ENCODE measurements around the gene CLNS1A. TPM values are rescaled to one million over a fixed set of nuclear protein-coding genes. Genes with fewer than 3 reads are reported as not detected.
"Not testable (repeated sequence)": the region's sequence is repeated elsewhere in the genome, so short reads cannot be mapped to it uniquely, and the experiment has no call there.

CLNS1A gene
- total RNA-seq, 1 donor from 2014 or later = 149 TPM

- Mint-ChIP-seq H3K4me3 (peak overlapping the region; percentile 5), H3K4me1 (ENCODE audit: unreplicated experiment) (peaks cover 7% of the 10 kb centered on the region), H3K27ac (peak overlapping the region; percentile 21), H3K36me3 (no peaks in the 10 kb centered on the region), H3K27me3 (peaks cover 3% of the 10 kb centered on the region), H3K9me3 (no peaks in the 10 kb centered on the region)
- no peak for DNase-seq (ENCODE audit: extremely low spot score, unreplicated experiment)
- TF ChIP-seq CTCF (conservative IDR thresholded peaks at IDR 0.05) = no peak
Measured at GRCh38 chr11:77642228-77642627, 4.6 kb upstream of the CLNS1A start.

GRCh38 chr11:77636731-77637344, 756 bp downstream of the CLNS1A start:
- no peaks in the 10 kb centered on the region for H3K9me3 Mint-ChIP-seq
- peaks cover 20% of the 10 kb centered on the region for H3K4me1 Mint-ChIP-seq (ENCODE audit: unreplicated experiment)
- DNase-seq (ENCODE audit: extremely low spot score, unreplicated experiment) = no peak
- peak overlapping the region; percentile 78 for H3K27ac Mint-ChIP-seq
- peak overlapping the region; percentile 96 for H3K4me3 Mint-ChIP-seq
- H3K27me3 Mint-ChIP-seq = no peaks in the 10 kb centered on the region
- H3K36me3 Mint-ChIP-seq = peaks cover 11% of the 10 kb centered on the region
- no peak for TF ChIP-seq CTCF (conservative IDR thresholded peaks at IDR 0.05)

GRCh38 chr11:77633926-77634325, 3.7 kb downstream of the CLNS1A start:
- H3K27me3 Mint-ChIP-seq; DNase-seq (ENCODE audit: extremely low spot score, unreplicated experiment); H3K4me3 Mint-ChIP-seq; H3K9me3 Mint-ChIP-seq; H3K27ac Mint-ChIP-seq: not testable (repeated sequence)
- H3K4me1 Mint-ChIP-seq (ENCODE audit: unreplicated experiment) = peaks cover 24% of the 10 kb centered on the region
- H3K36me3 Mint-ChIP-seq = peaks cover 16% of the 10 kb centered on the region

GRCh38 chr11:77630157-77630710, 7.4 kb downstream of the CLNS1A start:
- no peak for TF ChIP-seq CTCF (conservative IDR thresholded peaks at IDR 0.05)
- H3K36me3 Mint-ChIP-seq = peaks cover 13% of the 10 kb centered on the region
- DNase-seq (ENCODE audit: extremely low spot score, unreplicated experiment) = no peak
- H3K4me3 Mint-ChIP-seq = no peak overlapping the region
- no peak overlapping the region for H3K27ac Mint-ChIP-seq
- no peaks in the 10 kb centered on the region for H3K27me3 Mint-ChIP-seq
- H3K4me1 Mint-ChIP-seq (ENCODE audit: unreplicated experiment) = peaks cover 8% of the 10 kb centered on the region
- no peaks in the 10 kb centered on the region for H3K9me3 Mint-ChIP-seq

GRCh38 chr11:77619576-77620198, 17.9 kb downstream of the CLNS1A start:
- no peaks in the 10 kb centered on the region for H3K4me1 Mint-ChIP-seq (ENCODE audit: unreplicated experiment)
- H3K9me3 Mint-ChIP-seq = no peaks in the 10 kb centered on the region
- TF ChIP-seq CTCF (conservative IDR thresholded peaks at IDR 0.05) = peak; percentile 87
- H3K36me3 Mint-ChIP-seq = peaks cover 26% of the 10 kb centered on the region
- no peak overlapping the region for H3K4me3 Mint-ChIP-seq
- DNase-seq (ENCODE audit: extremely low spot score, unreplicated experiment) = no peak
- H3K27me3 Mint-ChIP-seq = no peaks in the 10 kb centered on the region
- no peak overlapping the region for H3K27ac Mint-ChIP-seq

- Mint-ChIP-seq H3K4me3 (no peak overlapping the region), H3K36me3 (peaks cover 28% of the 10 kb centered on the region), H3K4me1 (ENCODE audit: unreplicated experiment) (no peaks in the 10 kb centered on the region), H3K27me3 (no peaks in the 10 kb centered on the region), H3K9me3 (no peaks in the 10 kb centered on the region), H3K27ac (no peak overlapping the region)
- DNase-seq (ENCODE audit: extremely low spot score, unreplicated experiment) = no peak
- TF ChIP-seq CTCF (conservative IDR thresholded peaks at IDR 0.05) = no peak
Measured at GRCh38 chr11:77617892-77618291, 19.7 kb downstream of the CLNS1A start.

All from type B pancreatic cell (in vitro differentiated cells).